Nephron progenitor cell (in vitro differentiated cells): Measurements from ENCODE around the gene UBXN7.
"Not testable (repeated sequence)": the region's sequence is repeated elsewhere in the genome, so short reads cannot be mapped to it uniquely, and the experiment has no call there.

Experiments
- DNase-seq: peaks from one replicate; pipeline ENCODE4 v3.0.0; 2021
- H3K27ac Mint-ChIP-seq: 2 replicates; pipeline ENCODE4 v1.8.0; 2021; ENCODE audit warnings: mild to moderate bottlenecking, moderate library complexity, mixed read lengths
- H3K27me3 Mint-ChIP-seq: 2 replicates; pipeline ENCODE4 v1.8.0; 2021; ENCODE audit warnings: mild to moderate bottlenecking, low read depth, mixed read lengths; ENCODE audit not compliant: poor library complexity
- H3K36me3 Mint-ChIP-seq: 2 replicates; pipeline ENCODE4 v1.8.0; 2021; ENCODE audit warnings: low read depth, mixed read lengths
- H3K4me1 Mint-ChIP-seq: 2 replicates; pipeline ENCODE4 v1.8.0; 2021; ENCODE audit warnings: mixed read lengths
- H3K4me3 Mint-ChIP-seq: 2 replicates; pipeline ENCODE4 v1.8.0; 2021; ENCODE audit warnings: mild to moderate bottlenecking, moderate library complexity, mixed read lengths
- H3K9me3 Mint-ChIP-seq: 2 replicates; pipeline ENCODE4 v1.8.0; 2021; ENCODE audit warnings: mild to moderate bottlenecking, moderate library complexity, mixed read lengths
- TF ChIP-seq, protein P1 (sequence below): fragments of 200-600 bp; sonication (generic); IDR thresholded peaks from 2 replicates; pipeline ENCODE4 v1.5.0; 2021; ENCODE audit warnings: antibody characterized with exemption

UBXN7 gene

GRCh38 chr3:196440696-196441095, 8.5 kb upstream of the UBXN7 start:
- H3K27ac Mint-ChIP-seq = no peak overlapping the region
- peaks cover 9% of the 10 kb centered on the region for H3K4me1 Mint-ChIP-seq
- H3K9me3 Mint-ChIP-seq = no peaks in the 10 kb centered on the region
- H3K36me3 Mint-ChIP-seq = no peaks in the 10 kb centered on the region
- DNase-seq = no peak
- TF ChIP-seq, protein P1, sequence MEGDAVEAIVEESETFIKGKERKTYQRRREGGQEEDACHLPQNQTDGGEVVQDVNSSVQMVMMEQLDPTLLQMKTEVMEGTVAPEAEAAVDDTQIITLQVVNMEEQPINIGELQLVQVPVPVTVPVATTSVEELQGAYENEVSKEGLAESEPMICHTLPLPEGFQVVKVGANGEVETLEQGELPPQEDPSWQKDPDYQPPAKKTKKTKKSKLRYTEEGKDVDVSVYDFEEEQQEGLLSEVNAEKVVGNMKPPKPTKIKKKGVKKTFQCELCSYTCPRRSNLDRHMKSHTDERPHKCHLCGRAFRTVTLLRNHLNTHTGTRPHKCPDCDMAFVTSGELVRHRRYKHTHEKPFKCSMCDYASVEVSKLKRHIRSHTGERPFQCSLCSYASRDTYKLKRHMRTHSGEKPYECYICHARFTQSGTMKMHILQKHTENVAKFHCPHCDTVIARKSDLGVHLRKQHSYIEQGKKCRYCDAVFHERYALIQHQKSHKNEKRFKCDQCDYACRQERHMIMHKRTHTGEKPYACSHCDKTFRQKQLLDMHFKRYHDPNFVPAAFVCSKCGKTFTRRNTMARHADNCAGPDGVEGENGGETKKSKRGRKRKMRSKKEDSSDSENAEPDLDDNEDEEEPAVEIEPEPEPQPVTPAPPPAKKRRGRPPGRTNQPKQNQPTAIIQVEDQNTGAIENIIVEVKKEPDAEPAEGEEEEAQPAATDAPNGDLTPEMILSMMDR = no peak
- H3K4me3 Mint-ChIP-seq = no peak overlapping the region
- peaks cover 3% of the 10 kb centered on the region for H3K27me3 Mint-ChIP-seq

GRCh38 chr3:196440041-196440537, 7.9 kb upstream of the UBXN7 start:
- Mint-ChIP-seq H3K9me3 (no peaks in the 10 kb centered on the region), H3K36me3 (no peaks in the 10 kb centered on the region), H3K27ac (peak overlapping the region; percentile 49), H3K4me1 (peaks cover 13% of the 10 kb centered on the region), H3K4me3 (no peak overlapping the region), H3K27me3 (no peaks in the 10 kb centered on the region)
- DNase-seq = no peak
- TF ChIP-seq, protein P1 = no peak

- H3K4me1 Mint-ChIP-seq = peaks cover 30% of the 10 kb centered on the region
- peak; percentile 44 for DNase-seq
- H3K36me3 Mint-ChIP-seq = peaks cover 30% of the 10 kb centered on the region
- H3K9me3 Mint-ChIP-seq = no peaks in the 10 kb centered on the region
- TF ChIP-seq, protein P1 = no peak
- H3K4me3 Mint-ChIP-seq = peak overlapping the region; percentile 90
- H3K27ac Mint-ChIP-seq = peak overlapping the region; percentile 75
- H3K27me3 Mint-ChIP-seq = peaks cover 4% of the 10 kb centered on the region
Observed at GRCh38 chr3:196431181-196432136, 768 bp downstream of the UBXN7 start.

GRCh38 chr3:196428041-196428440, 4.2 kb downstream of the UBXN7 start:
- TF ChIP-seq, protein P1 = no peak
- no peak overlapping the region for H3K4me3 Mint-ChIP-seq
- H3K27ac Mint-ChIP-seq = no peak overlapping the region
- H3K9me3 Mint-ChIP-seq = no peaks in the 10 kb centered on the region
- H3K36me3 Mint-ChIP-seq = peaks cover 58% of the 10 kb centered on the region
- peaks cover 3% of the 10 kb centered on the region for H3K27me3 Mint-ChIP-seq
- H3K4me1 Mint-ChIP-seq = peaks cover 20% of the 10 kb centered on the region
- no peak for DNase-seq

GRCh38 chr3:196424421-196424820, 7.8 kb downstream of the UBXN7 start:
- Mint-ChIP-seq H3K9me3 (peaks cover 15% of the 10 kb centered on the region), H3K36me3 (peaks cover 84% of the 10 kb centered on the region)
- not testable (repeated sequence) for DNase-seq, H3K27ac Mint-ChIP-seq, H3K27me3 Mint-ChIP-seq, H3K4me1 Mint-ChIP-seq, H3K4me3 Mint-ChIP-seq

DNA sequence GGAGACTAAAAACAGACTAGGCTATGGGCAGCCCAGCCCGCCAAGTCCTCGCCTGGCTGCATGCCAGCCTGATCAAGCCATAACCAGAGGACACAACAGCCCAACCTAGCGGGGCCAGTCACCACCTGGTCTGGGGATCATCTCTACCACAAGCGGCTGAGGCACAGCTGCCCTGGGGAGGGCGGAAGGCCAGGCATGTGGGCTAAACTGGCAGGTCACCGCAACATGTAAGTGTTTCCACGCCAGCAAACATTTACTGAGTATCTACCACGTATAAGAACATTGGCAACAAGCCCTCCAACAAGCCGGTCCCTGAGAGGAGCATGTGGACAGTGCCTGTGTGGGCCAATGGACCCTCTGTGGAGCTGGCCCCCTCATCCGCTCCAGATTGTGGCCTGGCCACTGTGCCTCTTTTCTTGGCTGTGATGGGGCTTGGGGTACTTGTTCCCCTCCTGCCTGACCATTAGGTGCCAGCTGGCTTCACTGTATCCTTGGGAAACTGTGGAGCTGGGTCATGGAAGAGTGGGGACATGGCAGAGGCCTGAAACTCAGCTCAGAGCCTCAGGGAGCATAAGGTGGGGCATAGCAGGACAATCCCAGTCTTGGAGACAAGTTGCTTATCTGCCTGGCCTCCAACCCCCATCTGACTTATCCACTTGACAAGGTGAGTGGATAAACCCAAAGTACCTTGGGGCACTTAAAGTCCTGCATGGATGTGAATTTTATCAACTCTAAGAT, 9.0 kb downstream of the UBXN7 start:
- H3K27ac Mint-ChIP-seq = no peak overlapping the region
- H3K4me3 Mint-ChIP-seq = no peak overlapping the region

DNA sequence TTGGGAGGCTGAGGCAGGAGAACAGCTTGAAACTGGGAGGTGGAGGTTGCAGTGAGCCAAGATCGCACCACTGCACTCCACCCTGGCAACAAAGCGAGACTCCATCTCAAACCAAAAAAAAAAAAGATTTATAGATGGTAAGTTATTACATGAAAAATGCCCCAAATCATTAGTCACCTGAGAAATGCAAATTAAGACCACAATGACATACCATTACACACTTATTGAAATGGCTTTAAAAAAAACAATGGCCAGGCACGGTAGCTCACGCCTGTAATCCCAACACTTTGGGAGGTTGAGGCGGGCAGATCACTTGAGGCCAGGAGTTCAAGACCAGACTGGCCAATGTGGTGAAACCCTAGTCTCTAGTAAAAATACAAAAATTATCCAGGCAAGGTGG, 10.6 kb downstream of the UBXN7 start:
- not testable (repeated sequence) for H3K27ac Mint-ChIP-seq, DNase-seq, H3K4me1 Mint-ChIP-seq, H3K27me3 Mint-ChIP-seq, H3K4me3 Mint-ChIP-seq
- H3K9me3 Mint-ChIP-seq = peaks cover 35% of the 10 kb centered on the region
- H3K36me3 Mint-ChIP-seq = peaks cover 86% of the 10 kb centered on the region

More for the DNA sequence above, 9.0 kb downstream of the UBXN7 start:
- Mint-ChIP-seq H3K4me1 (no peaks in the 10 kb centered on the region), H3K36me3 (peaks cover 87% of the 10 kb centered on the region), H3K9me3 (peaks cover 23% of the 10 kb centered on the region), H3K27me3 (peaks cover 4% of the 10 kb centered on the region)
- DNase-seq = no peak
- TF ChIP-seq, protein P1 = no peak
